ENCODE measurements around the gene TIMP2.
"Not testable (repeated sequence)": the region's sequence is repeated elsewhere in the genome, so short reads cannot be mapped to it uniquely, and the experiment has no call there.

The TIMP2 gene

GRCh38 chr17:78904371-78904770, 20.8 kb downstream of the TIMP2 start:
- no peak for DNase-seq

- DNase-seq, result no peak
Measured at GRCh38 chr17:78903101-78903779, 21.9 kb downstream of the TIMP2 start, which contains the start of gene CEP295NL. Gene CEP295NL (minus strand): TSS chr17:78903201. CDS start chr17:78901828, 1,373 bp downstream.

GRCh38 chr17:78902231-78902630, 23.0 kb downstream of the TIMP2 start:
- not testable (repeated sequence) for DNase-seq

- no peak for DNase-seq
Measured at GRCh38 chr17:78901806-78902205, 23.4 kb downstream of the TIMP2 start.

GRCh38 chr17:78900816-78901215, 24.4 kb downstream of the TIMP2 start:
- DNase-seq, result no peak

- DNase-seq, result no peak
Measured at GRCh38 chr17:78899361-78900260, 25.6 kb downstream of the TIMP2 start.

- no peak for DNase-seq
Measured at GRCh38 chr17:78898947-78899346, 26.2 kb downstream of the TIMP2 start.

- DNase-seq, result no peak
Measured at GRCh38 chr17:78898075-78898836, 26.9 kb downstream of the TIMP2 start.

GRCh38 chr17:78897664-78898047, 27.5 kb downstream of the TIMP2 start:
- no peak for DNase-seq

GRCh38 chr17:78896834-78897663, 28.1 kb downstream of the TIMP2 start:
- no peak for DNase-seq

GRCh38 chr17:78896091-78896833, 28.9 kb downstream of the TIMP2 start:
- no peak for DNase-seq

GRCh38 chr17:78895322-78895721, 29.9 kb downstream of the TIMP2 start:
- no peak for DNase-seq

- no peak for DNase-seq
Measured at GRCh38 chr17:78893684-78894083, 31.5 kb downstream of the TIMP2 start.

- no peak for DNase-seq
Measured at GRCh38 chr17:78892936-78893379, 32.2 kb downstream of the TIMP2 start.

GRCh38 chr17:78892520-78892919, 32.7 kb downstream of the TIMP2 start:
- no peak for DNase-seq

- DNase-seq, result no peak
Measured at GRCh38 chr17:78892062-78892456, 33.1 kb downstream of the TIMP2 start.

GRCh38 chr17:78891406-78892061, 33.7 kb downstream of the TIMP2 start:
- no peak for DNase-seq

- no peak for DNase-seq
Measured at GRCh38 chr17:78890498-78890897, 34.7 kb downstream of the TIMP2 start.

- not testable (repeated sequence) for DNase-seq
Measured at GRCh38 chr17:78890096-78890495, 35.1 kb downstream of the TIMP2 start.

- DNase-seq, result no peak
Measured at GRCh38 chr17:78889531-78889930, 35.7 kb downstream of the TIMP2 start.

GRCh38 chr17:78888941-78889518, 36.2 kb downstream of the TIMP2 start:
- DNase-seq, result no peak

Measured in cortex of kidney (tissue), 1 donor.